IMR-90 (cell line): ENCODE measurements around the gene B3GALT6. TPM values are rescaled to one million over a fixed set of nuclear protein-coding genes. Genes with fewer than 3 reads are reported as not detected.

Source experiments
- ATAC-seq: fragments of 200-7000 bp; cut with Tn5 transposase; 2 replicates; pipeline ENCODE4 v1.9.1; 2020; ENCODE audit warnings: low read depth, mild to moderate bottlenecking, moderate library complexity
- BruUV-seq: library from RNA; stranded (reverse); fragments of 400-500 nt; replicated peaks from 2 replicates; lab custom pipeline; 2021; lab: Mats Ljungman, UMichigan
- CTCF ChIA-PET: fragments of 300-600 bp; formaldehyde crosslinking; extraction: SDS; loops from one replicate; lab custom pipeline; 2021; ENCODE audit warnings: antibody characterized with exemption; lab: Yijun Ruan, JAX
- POLR2A ChIA-PET: fragments of 300-600 bp; sonication (Branson Sonifier 250); formaldehyde crosslinking; loops from one replicate; lab custom pipeline; 2022; ENCODE audit warnings: antibody characterized with exemption; ENCODE audit not compliant: unreplicated experiment; lab: Charles Lee
- DNase-seq: peaks from one replicate; pipeline ENCODE4 v3.0.0; 2013
- H2AFZ ChIP-seq: replicated peaks from 2 replicates; pipeline ENCODE3; 2013; ENCODE audit warnings: low read length, mild to moderate bottlenecking; ENCODE audit not compliant: poor library complexity
- H2AK5ac ChIP-seq: 2 replicates; pipeline ENCODE4 v1.6.1; 2013; ENCODE audit warnings: low read depth, low read length, inconsistent platforms
- H2AK9ac ChIP-seq: replicated peaks from 2 replicates; pipeline ENCODE3; 2013; ENCODE audit warnings: mild to moderate bottlenecking, low read depth, low read length, moderate library complexity; ENCODE audit not compliant: poor library complexity
- H2BK120ac ChIP-seq: 2 replicates; pipeline ENCODE4 v1.6.1; 2013; ENCODE audit warnings: low read depth, low read length, inconsistent platforms
- H2BK15ac ChIP-seq: 3 replicates; pipeline ENCODE4 v1.6.1; 2013; ENCODE audit warnings: low read depth, low read length, inconsistent platforms
- H2BK20ac ChIP-seq: 2 replicates; pipeline ENCODE4 v1.6.1; 2013; ENCODE audit warnings: low read depth, mild to moderate bottlenecking, inconsistent platforms, low read length, moderate library complexity
- H2BK5ac ChIP-seq: 2 replicates; pipeline ENCODE4 v1.6.1; 2013; ENCODE audit warnings: mild to moderate bottlenecking, low read depth, low read length, inconsistent platforms; ENCODE audit not compliant: poor library complexity, severe bottlenecking
- H3K14ac ChIP-seq: replicated peaks from 2 replicates; pipeline ENCODE4 v1.6.1; 2013; ENCODE audit warnings: low read depth, low read length, inconsistent platforms
- H3K18ac ChIP-seq: 2 replicates; pipeline ENCODE4 v1.6.1; 2013; ENCODE audit warnings: low read depth, low read length, control low read depth
- H3K23ac ChIP-seq: 2 replicates; pipeline ENCODE4 v1.6.1; 2013; ENCODE audit warnings: low read depth, low read length, inconsistent platforms
- H3K27ac ChIP-seq: 2 replicates; pipeline ENCODE4 v1.5.1; 2013; ENCODE audit warnings: mild to moderate bottlenecking, control low read depth, low read length; ENCODE audit not compliant: insufficient read depth
- H3K27me3 ChIP-seq: 2 replicates; pipeline ENCODE4 v1.6.1; 2013; ENCODE audit warnings: low read length; ENCODE audit not compliant: control insufficient read depth, insufficient read depth
- H3K36me3 ChIP-seq: 2 replicates; pipeline ENCODE4 v1.6.1; 2013; ENCODE audit warnings: low read length, mixed read lengths; ENCODE audit not compliant: control insufficient read depth, insufficient read depth
- H3K4ac ChIP-seq: 2 replicates; pipeline ENCODE4 v1.6.1; 2013; ENCODE audit warnings: low read depth, low read length, inconsistent platforms
- H3K4me1 ChIP-seq: 2 replicates; pipeline ENCODE4 v1.6.1; 2013; ENCODE audit warnings: low read length, mixed read lengths; ENCODE audit not compliant: control insufficient read depth, insufficient read depth
- H3K4me2 ChIP-seq: 2 replicates; pipeline ENCODE4 v1.6.1; 2013; ENCODE audit warnings: low read depth, mild to moderate bottlenecking, control low read depth, low read length, moderate library complexity
- H3K4me3 ChIP-seq: 2 replicates; pipeline ENCODE4 v1.5.1; 2013; ENCODE audit warnings: low read depth, mild to moderate bottlenecking, control low read depth, low read length, moderate library complexity; ENCODE audit not compliant: insufficient read depth
- H3K56ac ChIP-seq: 2 replicates; pipeline ENCODE4 v1.6.1; 2013; ENCODE audit warnings: low read length, inconsistent platforms; ENCODE audit not compliant: insufficient read depth; ENCODE audit errors: extremely low read depth
- H3K79me1 ChIP-seq, 2 experiments: 2 replicates each; pipeline ENCODE4 v1.6.1; 2013; ENCODE audit warnings: low read length in 2 of 2, inconsistent platforms in 1 of 2, low read depth in 1 of 2
- H3K9ac ChIP-seq: 2 replicates; pipeline ENCODE4 v1.6.1; 2013; ENCODE audit warnings: low read depth, low read length, control low read depth
- H3K9me1 ChIP-seq: 2 replicates; pipeline ENCODE4 v1.6.1; 2013; ENCODE audit warnings: low read length, inconsistent platforms; ENCODE audit not compliant: insufficient read depth
- H3K9me3 ChIP-seq: 2 replicates; pipeline ENCODE4 v1.6.1; 2013; ENCODE audit warnings: low read length; ENCODE audit not compliant: control insufficient read depth, insufficient read depth
- H4K20me1 ChIP-seq: 2 replicates; pipeline ENCODE4 v1.6.1; 2013; ENCODE audit warnings: low read length, inconsistent platforms; ENCODE audit not compliant: insufficient read depth
- H4K5ac ChIP-seq: 2 replicates; pipeline ENCODE4 v1.6.1; 2013; ENCODE audit warnings: mild to moderate bottlenecking, low read depth, low read length, control low read depth
- H4K8ac ChIP-seq, 2 experiments: 2 replicates each; pipeline ENCODE4 v1.6.1; 2013; ENCODE audit warnings: low read depth in 2 of 2, low read length in 2 of 2, control low read depth in 1 of 2, inconsistent platforms in 1 of 2
- H4K91ac ChIP-seq: 2 replicates; pipeline ENCODE4 v1.6.1; 2013; ENCODE audit warnings: low read depth, low read length, inconsistent platforms; ENCODE audit not compliant: insufficient read depth
- BHLHE40 ChIP-seq: fragments of 150-350 bp; IDR thresholded peaks from 2 replicates; pipeline ENCODE4 v1.6.1; 2016; ENCODE audit warnings: mild to moderate bottlenecking, low read depth, low read length
- CHD1 ChIP-seq: IDR thresholded peaks from 2 replicates; pipeline ENCODE4 v1.6.1; 2012; ENCODE audit warnings: low read depth, low read length, improper control_type of control experiment
- MXI1 ChIP-seq: IDR thresholded peaks from 2 replicates; pipeline ENCODE4 v1.6.1; 2012; ENCODE audit warnings: low read depth, mild to moderate bottlenecking, low read length, moderate library complexity, borderline replicate concordance
- NFE2L2 ChIP-seq: fragments of 150-350 bp; IDR thresholded peaks from 2 replicates; pipeline ENCODE4 v1.6.1; 2016; ENCODE audit warnings: low read depth, mild to moderate bottlenecking, low read length
- RAD21 ChIP-seq: IDR thresholded peaks from 2 replicates; pipeline ENCODE4 v1.6.1; 2012; ENCODE audit warnings: low read length, improper control_type of control experiment
- WGBS, 2 experiments: methylation state at CpG; one replicate each; pipeline versions ENCODE4 v1.1.5 to v1.1.7; 2013; ENCODE audit warnings: missing lambda C conversion rate in 2 of 2; ENCODE audit not compliant: insufficient read length in 1 of 2; ENCODE audit errors: extremely low coverage in 2 of 2; 5-methylcytosine and 5-hydroxymethylcytosine counted together
- dilution Hi-C: fragments of 300-500 bp; cut with HindIII; formaldehyde crosslinking; loops from one replicate; pipeline ENCODE4 v1.14.3; 2018; ENCODE audit warnings: low sequenced_read_pairs; ENCODE audit not compliant: unreplicated experiment
- in situ Hi-C: fragments of 300-500 bp; cut with MboI; formaldehyde crosslinking; loops from 3 replicates; pipeline ENCODE4 v1.14.3; 2019; ENCODE audit warnings: low sequenced_read_pairs, inconsistent platforms, mixed read lengths
- intact Hi-C: fragments of 100-400 bp; cut with micrococcal nuclease; formaldehyde crosslinking; loops from 2 replicates; pipeline ENCODE4 v1.10.0; 2022
- polyA plus RNA-seq, 3 experiments: library from polyadenylated mRNA; depleted of rRNA; stranded (reverse); fragments of >200 nt; gene quantifications; 2 replicates each; pipeline ENCODE4 v1.2.3, GENCODE V29; 2012; ENCODE audit warnings: low replicate concordance in 1 of 3
- total RNA-seq: library from RNA; depleted of rRNA; stranded (reverse); fragments of >200 nt; gene quantifications from 2 replicates; pipeline ENCODE4 v1.2.3, GENCODE V29; 2012

The B3GALT6 gene
- total and polyA plus RNA-seq, 2 of the 4 experiments (the other 2 are of a cell fraction) = 12.2 to 23.0 TPM

GRCh38 chr1:1259951-1260600 is 28.0 kb downstream of the B3GALT6 start (continued):
- TF ChIP-seq BHLHE40 = no peak

DNA sequence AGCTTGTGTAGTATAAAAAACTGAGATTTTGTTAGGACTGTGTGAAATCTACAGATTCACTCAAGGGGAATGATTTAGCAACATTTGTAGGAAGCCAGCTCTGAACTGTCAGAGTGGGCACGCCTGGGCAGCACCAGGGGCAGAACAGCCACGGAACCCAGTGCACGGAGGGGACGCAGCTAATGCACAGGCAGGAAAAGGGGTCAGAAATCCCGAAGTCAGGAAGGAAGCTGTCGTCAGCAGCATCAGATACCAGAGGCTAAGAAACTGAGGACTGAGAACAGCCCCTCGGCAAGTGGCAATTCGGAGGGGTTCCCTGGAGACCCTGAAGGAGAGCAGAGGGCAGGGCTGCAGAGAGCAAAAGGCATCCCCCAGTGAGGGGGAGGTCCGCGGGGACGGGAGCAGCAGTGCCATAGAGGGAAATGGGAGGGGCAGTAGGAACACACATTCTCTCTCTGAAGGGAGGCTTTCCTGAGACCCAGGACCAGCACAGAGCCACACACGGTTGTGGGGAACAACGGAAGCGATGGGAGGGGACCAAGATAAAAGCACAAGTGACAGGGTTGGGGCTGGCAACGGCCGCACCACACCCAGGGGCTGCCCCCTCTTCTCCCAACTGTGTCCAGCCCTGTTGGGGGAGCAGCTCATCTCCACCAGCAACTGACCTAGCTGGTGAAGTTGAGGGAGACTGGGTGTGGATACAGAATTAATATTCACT is 29.0 kb downstream of the B3GALT6 start:
- Histone ChIP-seq H3K4ac (peak overlapping the region; percentile 46), H3K9ac (no peak overlapping the region), H4K20me1 (peaks cover 13% of the 10 kb centered on the region), H3K4me1 (peaks cover 42% of the 10 kb centered on the region), H2BK20ac (0 out of 2 replicates have a peak overlapping the region, but pooled peaks have one; percentile 41), H2BK5ac (peak overlapping the region; percentile 73), H3K27me3 (no peaks in the 10 kb centered on the region), H3K79me1 (peaks cover 29 to 73% of the 10 kb centered on the region in 2 experiments), H2AK9ac (peak overlapping the region; percentile 40), H2BK120ac (peak overlapping the region; percentile 30; the same call in 1 of the 2 replicates), H2AK5ac (peak overlapping the region; percentile 77), H2BK15ac (no peak overlapping the region), H3K23ac (peak overlapping the region; percentile 67; the same call in 1 of the 2 replicates), H3K56ac (no peak overlapping the region), H3K27ac (peak overlapping the region; percentile 47), H4K91ac (peak overlapping the region; percentile 37), H3K4me2 (no peak overlapping the region), H4K8ac (peak overlapping the region in 1 of 2 experiments; percentile 65; a peak in 2 of 4 replicates), H2AFZ (no peak overlapping the region), H3K9me1 (peaks cover 28% of the 10 kb centered on the region), H3K9me3 (no peaks in the 10 kb centered on the region), H3K14ac (no peak overlapping the region; the same call in 1 of the 2 replicates), H3K4me3 (no peak overlapping the region), H3K36me3 (peaks cover 58% of the 10 kb centered on the region), H3K18ac (no peak overlapping the region; the same call in 1 of the 2 replicates), H4K5ac (peak overlapping the region; percentile 35; the same call in 1 of the 2 replicates)
- intact Hi-C loops (no loop called here), in situ Hi-C loops (no loop called here), dilution Hi-C loops (no loop called here)
- DNase-seq (no peak), ATAC-seq (no peak)
- no peak for TF ChIP-seq MXI1
- no peak for TF ChIP-seq NFE2L2
- no peak for TF ChIP-seq CHD1
- TF ChIP-seq RAD21 = no peak
- POLR2A ChIA-PET = no interaction called here
- CTCF ChIA-PET = no interaction called here
- no TSS peak for BruUV-seq
- 92% methylated on average over 11 of the region's 16 CpGs; no CpG with 5 or more reads in 1 of the 2 experiments for WGBS, 2 experiments
